ENCODE measurements around the gene CHAF1A. TPM values are rescaled to one million over a fixed set of nuclear protein-coding genes. Genes with fewer than 3 reads are reported as not detected.

Gene CHAF1A
- total RNA-seq, 4 donors from 2014 or later: 8.5 to 28.9 (median 11.1) TPM

- in situ Hi-C loops (cut with MboI; ENCODE audit: low pct_ligation_motif_present in 1 of 4, low pct_unique_long_range_greater_than_20kb in 1 of 4, low sequenced_read_pairs in 3 of 4): no loop called here
- no peaks in the 10 kb centered on the region for H3K36me3 ChIP-seq
- intact Hi-C loops (cut with DNase I; ENCODE audit: low total_unique reads): no loop called here
Measured at GRCh38 chr19:4376028-4376670, 26.3 kb upstream of the CHAF1A start.

DNA sequence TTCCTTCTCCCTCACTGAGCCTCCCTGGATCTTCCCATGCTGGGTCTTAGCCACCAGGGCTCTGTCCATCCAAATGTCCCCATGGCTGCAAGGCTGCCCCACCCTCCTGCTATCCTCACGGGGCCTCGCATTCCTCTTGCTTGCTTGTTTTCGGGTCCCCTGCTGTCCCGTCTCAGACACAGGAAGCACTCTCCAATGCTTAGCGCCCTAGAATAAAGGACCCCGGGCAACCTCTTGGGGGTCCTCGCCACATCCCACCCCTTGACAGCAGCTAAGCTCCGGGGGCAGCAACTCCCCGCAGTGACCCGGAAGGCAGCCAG lies 25.8 kb upstream of the CHAF1A start:
- DNase-seq: no peak
- H3K9me3 ChIP-seq: no peaks in the 10 kb centered on the region
- H3K36me3 ChIP-seq: no peaks in the 10 kb centered on the region
- peaks cover 51 to 78% (median 62%) of the 10 kb centered on the region in 4 donors for H3K4me1 ChIP-seq
- H3K27ac ChIP-seq: peak overlapping the region in 2 of 4 donors; percentile 75 to 85
- intact Hi-C loops (cut with DNase I; ENCODE audit: low total_unique reads) (no loop called here), in situ Hi-C loops (cut with MboI; ENCODE audit: low pct_ligation_motif_present in 1 of 4, low pct_unique_long_range_greater_than_20kb in 1 of 4, low sequenced_read_pairs in 3 of 4) (no loop called here)
- no peaks in the 10 kb centered on the region for H3K27me3 ChIP-seq
- TF ChIP-seq POLR2AphosphoS5 (IDR thresholded peaks at IDR 0.05): no peak
- no peak for TF ChIP-seq CTCF (IDR thresholded peaks at IDR 0.05)
- TF ChIP-seq EP300 (IDR thresholded peaks at IDR 0.05; ENCODE audit: low read depth): no peak
- no peak for TF ChIP-seq POLR2A (IDR thresholded peaks at IDR 0.05)
- WGBS, 2 donors (ENCODE audit: low coverage in 1 of 2): 76 to 85% methylated on average over 3 to 10 of the region's 10 CpGs
- no peak overlapping the region for H3K4me3 ChIP-seq

More at GRCh38 chr19:4376028-4376670, 26.3 kb upstream of the CHAF1A start:
- peaks cover 51 to 78% (median 62%) of the 10 kb centered on the region in 4 donors for H3K4me1 ChIP-seq
- no peaks in the 10 kb centered on the region for H3K9me3 ChIP-seq
- no peak for DNase-seq
- WGBS, 2 donors (ENCODE audit: low coverage in 1 of 2): 73% methylated on average over 16 of the region's 16 CpGs; no CpG with 5 or more reads in 1 of the 2 donors
- H3K4me3 ChIP-seq: no peak overlapping the region
- no peaks in the 10 kb centered on the region for H3K27me3 ChIP-seq
- H3K27ac ChIP-seq: peak overlapping the region; percentile 75 to 85 (median 81)
- TF ChIP-seq CTCF (IDR thresholded peaks at IDR 0.05): peak in 2 of 5 experiments; percentile 1 to 12
- no peak for TF ChIP-seq POLR2A (IDR thresholded peaks at IDR 0.05)
- TF ChIP-seq EP300 (IDR thresholded peaks at IDR 0.05; ENCODE audit: low read depth): no peak
- TF ChIP-seq POLR2AphosphoS5 (IDR thresholded peaks at IDR 0.05): no peak

GRCh38 chr19:4376991-4377781 lies 25.3 kb upstream of the CHAF1A start:
- Histone ChIP-seq H3K4me1 (peaks cover 51 to 81% (median 62%) of the 10 kb centered on the region in 4 donors), H3K27me3 (no peaks in the 10 kb centered on the region), H3K9me3 (no peaks in the 10 kb centered on the region), H3K4me3 (no peak overlapping the region), H3K27ac (peak overlapping the region in 1 of 4 donors; percentile 85), H3K36me3 (no peaks in the 10 kb centered on the region)
- in situ Hi-C loops (cut with MboI; ENCODE audit: low pct_ligation_motif_present in 1 of 4, low pct_unique_long_range_greater_than_20kb in 1 of 4, low sequenced_read_pairs in 3 of 4): no loop called here
- DNase-seq: no peak
- intact Hi-C loops (cut with DNase I; ENCODE audit: low total_unique reads): no loop called here
- WGBS, 2 donors (ENCODE audit: low coverage in 1 of 2): 87% methylated on average over 21 of the region's 23 CpGs; no CpG with 5 or more reads in 1 of the 2 donors
- TF ChIP-seq POLR2AphosphoS5 (IDR thresholded peaks at IDR 0.05) (no peak), EP300 (IDR thresholded peaks at IDR 0.05; ENCODE audit: low read depth) (no peak), POLR2A (IDR thresholded peaks at IDR 0.05) (no peak), CTCF (IDR thresholded peaks at IDR 0.05) (no peak)

DNA sequence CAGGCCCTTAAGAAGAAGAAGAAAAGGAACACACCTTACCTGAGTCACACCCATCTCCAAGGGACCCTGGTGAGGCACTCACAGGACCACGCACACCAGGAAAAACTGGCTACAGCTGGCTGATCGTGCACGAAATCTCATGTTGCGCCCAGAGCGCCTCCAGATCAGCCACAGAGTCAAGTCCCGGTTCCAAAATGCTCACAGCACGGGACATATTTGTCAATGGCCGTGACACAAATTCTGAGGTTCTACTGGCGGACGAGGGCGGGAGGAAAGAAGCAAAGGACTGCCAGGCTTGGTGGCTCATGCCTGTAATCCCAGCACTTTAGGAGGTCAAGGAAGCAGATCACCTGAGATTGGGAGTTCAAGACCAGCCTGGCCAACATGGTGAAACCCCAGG lies 23.6 kb upstream of the CHAF1A start:
- DNase-seq: no peak
- in situ Hi-C loops (cut with MboI; ENCODE audit: low pct_ligation_motif_present in 1 of 4, low pct_unique_long_range_greater_than_20kb in 1 of 4, low sequenced_read_pairs in 3 of 4): no loop called here
- no peaks in the 10 kb centered on the region for H3K36me3 ChIP-seq

More for the DNA sequence above, 23.6 kb upstream of the CHAF1A start:
- Histone ChIP-seq H3K27me3 (no peaks in the 10 kb centered on the region), H3K9me3 (no peaks in the 10 kb centered on the region), H3K4me3 (no peak overlapping the region), H3K27ac (no peak overlapping the region), H3K4me1 (peaks cover 40 to 64% (median 46%) of the 10 kb centered on the region in 4 donors)
- 90% methylated on average over 11 of the region's 11 CpGs; no CpG with 5 or more reads in 1 of the 2 donors for WGBS, 2 donors (ENCODE audit: low coverage in 1 of 2)
- no peak for TF ChIP-seq POLR2A (IDR thresholded peaks at IDR 0.05)
- TF ChIP-seq CTCF (IDR thresholded peaks at IDR 0.05): no peak
- TF ChIP-seq EP300 (IDR thresholded peaks at IDR 0.05; ENCODE audit: low read depth): no peak
- no peak for TF ChIP-seq POLR2AphosphoS5 (IDR thresholded peaks at IDR 0.05)
- intact Hi-C loops (cut with DNase I; ENCODE audit: low total_unique reads): no loop called here
